Naive thymus-derived CD4-positive, alpha-beta T cell (primary cell): ENCODE results near the gene SLC22A1. TPM values are rescaled to one million over a fixed set of nuclear protein-coding genes. Genes with fewer than 3 reads are reported as not detected.
A peak's percentile ranks its signal among the peaks of the same experiment; 100 is the strongest.

Experiments
- ATAC-seq: fragments of 150-1000 bp; cut with Tn5 transposase; 2 replicates; pipeline ENCODE4 v1.10.0; 2021; ENCODE audit warnings: mild to moderate bottlenecking, moderate library complexity
- CTCF ChIA-PET: fragments of 350-600 bp; sonication (Branson Sonifier 250); formaldehyde crosslinking; loops from one replicate; lab custom pipeline; 2021; ENCODE audit warnings: antibody characterized with exemption; lab: Charles Lee
- POLR2A ChIA-PET: fragments of 350-600 bp; sonication (Branson Sonifier 250); formaldehyde crosslinking; loops from one replicate; lab custom pipeline; 2021; ENCODE audit warnings: antibody characterized with exemption, inconsistent platforms; lab: Charles Lee
- DNase-seq, 9 donors: peaks; one replicate each; pipeline versions ENCODE4 v3.0.0 to v3.0.0-alpha.2; 2020 to 2022; ENCODE audit warnings: mixed read lengths in 1 of 9
- H3K27ac ChIP-seq: one replicate; pipeline ENCODE4 v1.7.0; 2013; ENCODE audit warnings: mild to moderate bottlenecking, low read depth, low read length, moderate library complexity
- H3K27me3 ChIP-seq, 2 donors: one replicate each; pipeline ENCODE4 v1.7.0; 2013; ENCODE audit warnings: low read length in 2 of 2, mild to moderate bottlenecking in 2 of 2, moderate library complexity in 2 of 2; ENCODE audit not compliant: control insufficient read depth in 2 of 2, insufficient read depth in 2 of 2
- H3K36me3 ChIP-seq, 3 experiments: 1 replicate in 2 of 3; 2 replicates in 1 of 3; pipeline ENCODE4 v1.7.0; 2013; ENCODE audit warnings: low read length in 3 of 3, mild to moderate bottlenecking in 3 of 3, moderate library complexity in 1 of 3; ENCODE audit not compliant: insufficient read depth in 3 of 3, control insufficient read depth in 2 of 3
- H3K4me1 ChIP-seq, 2 donors: one replicate each; pipeline ENCODE4 v1.7.0; 2013; ENCODE audit warnings: low read length in 2 of 2, mild to moderate bottlenecking in 2 of 2, moderate library complexity in 1 of 2; ENCODE audit not compliant: control insufficient read depth in 2 of 2, insufficient read depth in 2 of 2
- H3K4me3 ChIP-seq: 2 replicates; pipeline ENCODE4 v1.7.0; 2013; ENCODE audit warnings: mild to moderate bottlenecking, low read length
- H3K9me3 ChIP-seq, 3 experiments: 1 replicate in 2 of 3; 2 replicates in 1 of 3; pipeline ENCODE4 v1.7.0; 2013; ENCODE audit warnings: low read length in 3 of 3; ENCODE audit not compliant: control insufficient read depth in 2 of 3
- H3K27ac Mint-ChIP-seq, 9 donors: one replicate each; pipeline ENCODE4 v1.8.0; 2020 to 2022; ENCODE audit warnings: mixed read lengths in 9 of 9, mild to moderate bottlenecking in 8 of 9, moderate library complexity in 5 of 9, inconsistent platforms in 2 of 9
- H3K27me3 Mint-ChIP-seq, 5 donors: one replicate each; pipeline ENCODE4 v1.8.0; 2021 to 2022; ENCODE audit warnings: mixed read lengths in 5 of 5, mild to moderate bottlenecking in 1 of 5
- H3K36me3 Mint-ChIP-seq, 5 donors: one replicate each; pipeline ENCODE4 v1.8.0; 2020 to 2022; ENCODE audit warnings: mixed read lengths in 5 of 5, mild to moderate bottlenecking in 3 of 5, inconsistent platforms in 1 of 5
- H3K4me1 Mint-ChIP-seq, 7 donors: one replicate each; pipeline ENCODE4 v1.8.0; 2020 to 2022; ENCODE audit warnings: mixed read lengths in 7 of 7, mild to moderate bottlenecking in 3 of 7, inconsistent platforms in 1 of 7
- H3K4me3 Mint-ChIP-seq, 10 donors: one replicate each; pipeline ENCODE4 v1.8.0; 2020 to 2022; ENCODE audit warnings: mild to moderate bottlenecking in 10 of 10, mixed read lengths in 10 of 10, moderate library complexity in 6 of 10, inconsistent platforms in 2 of 10
- H3K9me3 Mint-ChIP-seq, 11 donors: one replicate each; pipeline ENCODE4 v1.8.0; 2020 to 2022; ENCODE audit warnings: mixed read lengths in 11 of 11, mild to moderate bottlenecking in 4 of 11, inconsistent platforms in 1 of 11, moderate library complexity in 1 of 11
- intact Hi-C, 2 donors: fragments of 100-400 bp; cut with micrococcal nuclease; formaldehyde crosslinking; loops; one replicate each; pipeline ENCODE4 v1.15.1; 2023
- polyA plus RNA-seq, 2 donors: library from polyadenylated mRNA; unstranded; fragments of 300-500 nt; fragmentation: Illumina TruSeq; gene quantifications; one replicate each; pipeline ENCODE4 v1.2.3, GENCODE V29; 2021
- total RNA-seq, 6 experiments: library from RNA in 5 of 6; stranded (reverse) in 5 of 6; gene quantifications; 1 replicate in 5 of 6; 2 replicates in 1 of 6; pipeline ENCODE4 v1.2.3 and lab custom pipeline; 2021 to 2026

The SLC22A1 gene
- total and polyA plus RNA-seq, 7 experiments from 2014 or later, result 0.39 to 2.2 (median 1.3) TPM; not detected in 3

- no peak overlapping the region for H3K4me3 Mint-ChIP-seq
Measured at GRCh38 chr6:160085713-160086505, 35.7 kb upstream of the SLC22A1 start.

GRCh38 chr6:160086754-160087153, 34.9 kb upstream of the SLC22A1 start:
- DNase-seq, result no peak
- no peaks in the 10 kb centered on the region for H3K9me3 ChIP-seq
- Mint-ChIP-seq H3K4me3 (no peak overlapping the region), H3K27me3 (no peaks in the 10 kb centered on the region), H3K9me3 (no peaks in the 10 kb centered on the region), H3K27ac (peak overlapping the region in 1 of 9 donors; percentile 59), H3K36me3 (peaks cover 30 to 74% (median 43%) of the 10 kb centered on the region in 5 donors), H3K4me1 (peaks cover 0 to 15% (median 0%) of the 10 kb centered on the region in 7 donors)
- no peak for ATAC-seq
- H3K27ac ChIP-seq, result no peak overlapping the region
- H3K4me3 ChIP-seq, result no peak overlapping the region
- ChIA-PET CTCF (no interaction called here), POLR2A (no interaction called here)
- intact Hi-C loops, result loop anchor here in 1 of 2 donors (10.0 kb wide), 1 partner anchor 448 kb away; no protein-coding TSS in a partner anchor
- H3K4me1 ChIP-seq, result no peaks in the 10 kb centered on the region
- H3K36me3 ChIP-seq, result peaks cover 23 to 96% (median 48%) of the 10 kb centered on the region in 3 experiments
- no peaks in the 10 kb centered on the region for H3K27me3 ChIP-seq

More at GRCh38 chr6:160085713-160086505, 35.7 kb upstream of the SLC22A1 start:
- Histone ChIP-seq H3K27me3 (no peaks in the 10 kb centered on the region), H3K36me3 (peaks cover 19 to 98% (median 48%) of the 10 kb centered on the region in 3 experiments), H3K4me1 (no peaks in the 10 kb centered on the region), H3K27ac (no peak overlapping the region), H3K4me3 (no peak overlapping the region), H3K9me3 (no peaks in the 10 kb centered on the region)
- POLR2A ChIA-PET, result no interaction called here
- H3K9me3 Mint-ChIP-seq, result no peaks in the 10 kb centered on the region
- H3K36me3 Mint-ChIP-seq, result peaks cover 33 to 77% (median 43%) of the 10 kb centered on the region in 5 donors
- peak overlapping the region in 4 of 9 donors; percentile 17 to 56 (median 26) for H3K27ac Mint-ChIP-seq
- ATAC-seq (peak; percentile 26), DNase-seq (no peak)
- intact Hi-C loops, result loop anchor here in 1 of 2 donors (10.0 kb wide), 1 partner anchor 449 kb away; no protein-coding TSS in a partner anchor
- CTCF ChIA-PET, result no interaction called here
- H3K4me1 Mint-ChIP-seq, result peaks cover 0 to 15% (median 0%) of the 10 kb centered on the region in 7 donors
- H3K27me3 Mint-ChIP-seq, result no peaks in the 10 kb centered on the region

GRCh38 chr6:160088069-160088783, 33.4 kb upstream of the SLC22A1 start:
- Histone ChIP-seq H3K4me1 (no peaks in the 10 kb centered on the region), H3K4me3 (no peak overlapping the region), H3K9me3 (no peaks in the 10 kb centered on the region), H3K36me3 (peaks cover 23 to 98% (median 48%) of the 10 kb centered on the region in 3 experiments), H3K27me3 (no peaks in the 10 kb centered on the region), H3K27ac (no peak overlapping the region)
- intact Hi-C loops, result loop anchor here (1.0 to 10.0 kb wide), 2 partner anchors 446 to 447 kb away; no protein-coding TSS in a partner anchor
- Mint-ChIP-seq H3K9me3 (no peaks in the 10 kb centered on the region), H3K36me3 (peaks cover 23 to 73% (median 37%) of the 10 kb centered on the region in 5 donors), H3K4me1 (peaks cover 0 to 12% (median 0%) of the 10 kb centered on the region in 7 donors), H3K27ac (peak overlapping the region in 1 of 9 donors; percentile 10), H3K4me3 (no peak overlapping the region), H3K27me3 (no peaks in the 10 kb centered on the region)
- CTCF ChIA-PET, result no interaction called here
- POLR2A ChIA-PET, result interaction anchor here (0.6 kb wide), 1 partner anchor 12 kb away, joined by 7 read pairs; no protein-coding TSS in a partner anchor
- ATAC-seq, result no peak
- DNase-seq, result no peak

- peaks cover 0 to 13% (median 0%) of the 10 kb centered on the region in 7 donors for H3K4me1 Mint-ChIP-seq
- H3K27ac ChIP-seq, result no peak overlapping the region
- H3K27me3 ChIP-seq, result no peaks in the 10 kb centered on the region
- DNase-seq, result no peak
- ChIA-PET POLR2A (no interaction called here), CTCF (no interaction called here)
- no peaks in the 10 kb centered on the region for H3K27me3 Mint-ChIP-seq
- intact Hi-C loops, result loop anchor here (1.0 to 10.0 kb wide), 2 partner anchors 445 to 446 kb away; no protein-coding TSS in a partner anchor
- H3K4me1 ChIP-seq, result no peaks in the 10 kb centered on the region
- ATAC-seq, result no peak
- H3K27ac Mint-ChIP-seq, result no peak overlapping the region
- H3K36me3 Mint-ChIP-seq, result peaks cover 24 to 78% (median 38%) of the 10 kb centered on the region in 5 donors
- H3K4me3 Mint-ChIP-seq, result no peak overlapping the region
- peaks cover 29 to 98% (median 45%) of the 10 kb centered on the region in 3 experiments for H3K36me3 ChIP-seq
- no peaks in the 10 kb centered on the region for H3K9me3 ChIP-seq
- no peaks in the 10 kb centered on the region for H3K9me3 Mint-ChIP-seq
- no peak overlapping the region for H3K4me3 ChIP-seq
Measured at GRCh38 chr6:160088784-160089533, 32.7 kb upstream of the SLC22A1 start.

- Mint-ChIP-seq H3K27me3 (no peaks in the 10 kb centered on the region), H3K27ac (no peak overlapping the region), H3K9me3 (no peaks in the 10 kb centered on the region), H3K4me3 (no peak overlapping the region), H3K36me3 (peaks cover 26 to 78% (median 39%) of the 10 kb centered on the region in 5 donors), H3K4me1 (peaks cover 0 to 13% (median 0%) of the 10 kb centered on the region in 7 donors)
- no peak for DNase-seq
- Histone ChIP-seq H3K9me3 (no peaks in the 10 kb centered on the region), H3K36me3 (peaks cover 29 to 98% (median 39%) of the 10 kb centered on the region in 3 experiments), H3K4me3 (no peak overlapping the region), H3K27me3 (no peaks in the 10 kb centered on the region), H3K27ac (no peak overlapping the region), H3K4me1 (no peaks in the 10 kb centered on the region)
- POLR2A ChIA-PET, result no interaction called here
- intact Hi-C loops, result loop anchor here in 1 of 2 donors (10.0 kb wide), 1 partner anchor 445 kb away; no protein-coding TSS in a partner anchor
- CTCF ChIA-PET, result no interaction called here
- no peak for ATAC-seq
Measured at GRCh38 chr6:160089534-160089897, 32.1 kb upstream of the SLC22A1 start.
